GM19438 (cell line): ENCODE results near the gene AIP.

ENCODE experiments used
- ATAC-seq: cut with Tn5 transposase; IDR thresholded peaks from one replicate; pipeline ENCODE4 v1.9.1; 2021; ENCODE audit warnings: low read depth; ENCODE audit not compliant: unreplicated experiment

The AIP gene

GRCh38 chr11:67492069-67492727, 9.4 kb downstream of the AIP start:
- ATAC-seq: no peak

DNA sequence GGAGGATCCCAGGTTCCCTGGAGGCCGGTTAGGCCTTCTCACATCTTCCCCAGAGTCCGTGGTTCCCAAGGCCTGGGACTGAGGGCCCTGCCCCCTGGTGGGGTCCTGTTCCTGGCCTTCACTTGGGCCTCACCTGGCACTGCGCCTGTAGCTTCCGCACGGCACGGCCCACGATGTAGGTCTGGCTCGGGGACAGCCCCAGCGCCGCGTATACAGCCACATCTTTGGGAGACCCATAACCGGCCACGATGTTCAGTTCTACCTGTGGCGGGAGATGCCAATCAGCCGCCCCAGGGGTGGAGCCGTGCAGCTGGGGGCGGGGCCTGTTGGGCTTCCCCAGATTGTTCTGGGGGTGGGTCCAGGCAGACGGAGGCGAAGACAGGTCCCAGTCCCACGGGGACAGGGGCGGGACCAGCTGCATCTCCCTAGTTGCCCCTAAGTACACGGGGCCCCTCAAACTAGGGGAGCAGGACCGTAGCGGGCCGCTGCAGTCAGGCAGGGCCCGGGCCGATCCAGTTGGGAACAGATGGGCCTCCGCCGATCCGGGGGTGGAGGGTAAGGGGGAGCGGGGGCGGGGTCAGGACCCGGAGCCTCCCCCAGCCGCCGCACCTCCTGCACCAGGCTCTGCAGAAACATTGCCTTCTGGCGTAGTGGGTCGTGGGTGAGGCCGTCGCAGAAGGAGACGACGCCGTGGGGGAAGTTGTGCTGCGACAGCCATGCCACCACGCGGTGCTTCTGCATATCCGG, 10.1 kb downstream of the AIP start:
- ATAC-seq: no peak

DNA sequence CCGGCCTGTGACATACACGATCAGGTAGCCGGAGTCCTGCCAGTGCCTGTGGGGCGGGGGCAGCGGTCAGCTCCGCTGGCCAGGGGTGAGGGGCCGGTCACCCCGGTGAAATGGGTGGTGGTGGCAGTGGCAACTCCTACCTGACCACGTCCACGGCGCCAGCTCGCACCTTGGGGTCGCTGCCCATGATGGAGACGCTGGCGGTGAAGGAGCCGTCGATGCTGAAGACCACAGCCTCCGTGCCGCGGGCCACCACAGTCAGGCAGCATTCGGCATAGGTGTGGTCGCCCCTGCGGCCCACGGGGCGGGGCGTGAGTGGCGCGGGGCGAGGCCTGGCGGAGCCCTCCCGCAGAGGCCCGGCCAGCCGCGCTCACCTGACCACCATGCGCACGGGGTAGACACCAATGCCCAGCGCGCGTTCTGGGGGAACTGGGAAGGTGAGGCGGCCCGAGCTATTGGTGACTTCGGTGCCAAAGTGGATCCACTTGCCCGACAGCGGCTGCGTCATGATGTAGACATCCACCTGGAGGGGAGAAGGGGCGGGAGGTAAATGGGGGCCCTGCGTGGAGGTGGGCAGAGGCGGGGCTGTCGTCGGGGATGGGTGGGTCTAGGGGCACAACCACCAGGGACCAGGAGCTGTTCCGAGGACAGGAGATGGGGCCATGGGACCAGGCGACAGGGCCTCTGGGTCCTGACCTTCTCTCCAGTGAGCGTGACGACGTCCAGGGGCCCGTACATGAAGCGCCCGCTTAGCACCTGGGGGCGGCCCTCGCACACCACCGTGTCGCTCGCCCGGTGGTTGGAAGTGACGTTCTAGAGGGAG, 10.9 kb downstream of the AIP start:
- no peak for ATAC-seq

DNA sequence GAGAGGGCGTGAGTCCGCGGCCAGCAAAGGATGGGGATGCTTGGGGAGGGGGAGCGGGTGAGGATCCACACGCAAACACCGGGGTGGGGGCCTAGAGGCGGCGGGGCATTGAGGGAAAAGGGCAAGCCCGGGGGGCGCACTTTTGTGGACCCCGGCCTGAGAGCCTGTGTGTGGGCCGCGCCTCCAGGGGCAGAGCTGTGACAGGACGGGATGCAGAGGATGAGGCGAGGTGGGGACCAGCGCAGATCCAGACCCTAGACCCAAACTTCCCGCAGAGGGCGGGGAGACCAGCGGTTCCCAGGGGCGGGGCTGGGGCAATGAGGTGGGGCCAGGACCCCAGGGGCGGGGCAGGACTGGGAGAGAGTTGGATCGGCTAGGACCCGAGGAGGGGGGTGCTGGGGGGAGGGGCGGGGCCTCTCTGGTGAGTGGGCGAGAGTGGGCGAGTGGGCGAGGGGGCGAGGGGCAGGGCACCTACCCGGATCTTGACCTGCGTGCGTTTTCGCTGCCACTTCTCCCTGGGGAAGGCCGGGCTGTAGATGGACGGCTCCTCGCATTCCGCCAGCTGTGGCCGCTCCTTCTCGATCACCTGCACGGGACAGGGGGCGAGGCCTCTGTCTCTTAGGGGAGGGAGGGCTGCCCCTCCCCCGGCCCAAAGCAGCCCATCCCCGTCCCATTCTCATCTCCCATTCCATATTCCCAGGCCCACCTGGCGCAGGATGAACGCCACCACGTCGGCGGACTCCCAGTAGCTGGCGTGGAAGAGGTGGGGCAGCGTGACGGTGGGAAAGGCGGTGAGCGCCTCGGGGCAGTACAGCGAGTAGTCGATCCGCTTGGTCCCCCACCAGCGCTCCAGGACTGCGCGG, 11.8 kb downstream of the AIP start:
- no peak for ATAC-seq

DNA sequence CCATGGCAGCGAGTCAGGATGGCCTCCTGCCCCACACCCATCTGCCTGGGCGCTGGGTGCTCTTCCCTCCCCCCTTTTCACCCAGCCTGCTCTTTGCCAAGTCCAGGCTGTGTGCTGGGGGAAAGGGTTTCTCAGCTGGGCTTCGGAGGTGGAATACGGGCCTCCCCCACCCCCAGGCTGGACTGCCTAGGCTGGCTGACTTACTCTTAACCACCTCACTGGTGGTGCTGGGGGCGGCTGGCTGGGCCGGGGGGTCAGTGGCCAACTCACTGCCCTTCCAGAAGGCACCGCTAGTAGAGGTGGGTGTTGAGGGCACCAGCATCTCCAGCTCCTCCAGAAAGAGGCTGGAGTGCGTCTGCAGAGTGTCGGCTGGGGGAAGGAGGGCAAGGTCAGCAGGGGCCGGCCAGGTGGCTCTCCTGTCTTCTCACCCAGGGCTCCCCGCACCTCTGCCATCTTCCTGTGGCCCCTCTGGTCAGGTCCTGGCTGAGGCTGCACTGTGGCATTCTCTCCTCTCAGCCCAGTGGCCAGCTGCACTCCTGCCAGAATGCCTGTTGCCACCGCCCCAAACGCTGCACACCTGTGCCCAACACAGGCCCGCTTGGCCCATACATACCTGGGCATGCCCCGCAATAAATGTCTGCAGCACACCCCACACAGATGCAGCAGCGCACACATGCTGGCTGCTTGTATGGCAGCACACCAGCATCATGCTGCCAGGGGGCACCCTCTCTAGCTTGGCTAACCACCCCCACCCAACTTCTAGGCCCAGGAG, 12.6 kb downstream of the AIP start:
- no peak for ATAC-seq

- no peak for ATAC-seq
Measured at GRCh38 chr11:67496113-67496512, 13.3 kb downstream of the AIP start.

- ATAC-seq: no peak
Measured at GRCh38 chr11:67497656-67498291, 14.9 kb downstream of the AIP start.

- ATAC-seq: no peak
Measured at GRCh38 chr11:67498544-67498972, 15.7 kb downstream of the AIP start.

DNA sequence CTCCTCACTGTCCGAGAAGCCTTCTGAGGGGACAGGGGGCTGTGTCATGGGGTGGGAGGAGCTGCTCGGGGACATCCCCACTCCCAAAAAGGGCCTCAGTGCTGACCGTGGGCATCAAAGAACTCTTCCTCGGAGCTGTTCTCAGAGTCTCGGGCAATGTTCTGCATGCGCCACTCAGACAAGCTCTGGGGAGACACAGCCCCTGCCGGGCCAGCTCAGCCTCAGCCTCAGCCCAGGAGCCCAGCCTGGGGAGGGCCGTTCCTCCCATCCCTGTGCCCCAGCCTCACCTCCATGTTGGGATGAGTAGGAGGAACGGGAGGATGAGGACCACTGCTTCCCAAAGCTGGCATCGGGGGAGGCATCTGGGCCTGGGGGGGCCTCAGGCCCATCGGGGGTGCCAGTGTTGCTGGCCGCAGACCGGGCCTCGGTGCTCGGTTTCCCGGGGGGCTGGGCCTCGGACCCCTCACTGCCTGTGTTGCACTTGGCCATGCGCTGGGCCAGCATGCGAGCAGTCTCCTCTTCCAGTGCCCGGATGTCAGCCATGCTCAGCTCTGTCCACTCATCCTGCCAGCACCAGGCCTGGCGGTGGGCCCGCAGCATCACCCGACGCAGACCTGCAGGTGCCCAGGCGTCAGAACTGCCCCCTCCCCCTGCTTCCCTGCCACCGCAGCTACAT, 17.1 kb downstream of the AIP start:
- no peak for ATAC-seq

DNA sequence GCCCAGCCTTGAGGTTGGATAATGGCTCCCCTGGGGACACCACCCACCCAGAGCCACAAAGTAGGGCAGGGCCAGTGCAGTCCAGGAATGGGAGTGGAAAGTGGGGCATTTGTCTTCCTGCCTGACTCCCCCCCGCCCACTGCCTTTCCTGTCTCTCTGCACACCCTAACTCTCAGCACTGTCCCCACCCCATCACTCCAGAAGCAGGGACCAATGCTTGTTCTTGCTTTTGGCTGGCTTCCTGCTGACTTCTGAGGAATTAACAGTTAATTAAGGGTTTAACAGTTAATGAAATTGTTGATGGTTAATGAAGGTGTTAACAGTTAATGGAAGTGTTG, 17.6 kb downstream of the AIP start:
- ATAC-seq: no peak

GRCh38 chr11:67500831-67501715, 18.2 kb downstream of the AIP start:
- ATAC-seq: no peak

DNA sequence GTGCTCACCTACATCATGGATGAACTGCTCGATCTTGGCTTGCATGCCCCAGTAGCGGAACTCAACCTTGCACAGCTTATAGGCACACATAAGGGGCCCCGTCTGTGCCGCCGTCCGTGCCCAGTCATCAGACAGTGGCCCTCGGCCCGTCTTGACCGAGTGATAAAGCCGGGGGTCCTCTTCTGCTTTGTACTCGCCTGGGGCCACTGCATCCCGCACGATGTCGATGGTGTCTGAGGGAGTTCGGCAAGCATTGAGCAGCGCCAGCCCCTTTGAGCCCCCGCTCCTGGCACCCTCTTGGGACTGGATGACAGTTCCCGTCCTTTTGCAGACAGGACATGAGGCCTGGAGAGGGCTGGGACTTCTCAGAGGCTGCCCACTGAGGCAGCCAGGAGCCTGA, 19.0 kb downstream of the AIP start:
- ATAC-seq: no peak

GRCh38 chr11:67502328-67502979, 19.6 kb downstream of the AIP start:
- no peak for ATAC-seq

GRCh38 chr11:67503119-67504004, 20.5 kb downstream of the AIP start:
- ATAC-seq: no peak

- ATAC-seq: no peak
Measured at GRCh38 chr11:67504005-67504949, 21.5 kb downstream of the AIP start.
